ENCODE results near the gene LMBR1L. TPM values are rescaled to one million over a fixed set of nuclear protein-coding genes. Genes with fewer than 3 reads are reported as not detected.

LMBR1L gene
- total RNA-seq, 2 experiments from 2014 or later = 37.2 to 43.6 TPM

- H3K27ac ChIP-seq (ENCODE audit: low read depth, low read length, poor library complexity, severe bottlenecking) = peak overlapping the region; percentile 13
- ChIA-PET POLR2A (interaction anchor here (0.6 to 1.5 kb wide), 3 partner anchors 10 to 59 kb away, joined by 3 to 7 read pairs (median 5); partner anchors contain the start of gene RHEBL1), CTCF (ENCODE audit: unreplicated experiment) (interaction anchor here (0.7 to 1.0 kb wide), 3 partner anchors 62 to 195 kb away, joined by 3 read pairs; no protein-coding TSS in a partner anchor)
- no TSS peak for BruUV-seq (replicated peaks)
- DNase-seq (ENCODE audit: low spot score) = no peak
- no peak for TF ChIP-seq EZH2phosphoT487 (IDR thresholded peaks at IDR 0.05; ENCODE audit: borderline replicate concordance, low read depth, low read length)
- TF ChIP-seq CTCF (conservative IDR thresholded peaks at IDR 0.05; ENCODE audit: low read length) = no peak
- H3K4me3 ChIP-seq (ENCODE audit: low read depth, low read length, poor library complexity, severe bottlenecking) = peak overlapping the region; percentile 87
- H3K79me2 ChIP-seq (ENCODE audit: insufficient read depth, low read depth, low read length) = peaks cover 60% of the 10 kb centered on the region
- H3K9me2 ChIP-seq (ENCODE audit: insufficient read depth, low read length) = no peaks in the 10 kb centered on the region
- H3K9me3 ChIP-seq (ENCODE audit: low read length) = no peaks in the 10 kb centered on the region
- H4K20me1 ChIP-seq (ENCODE audit: insufficient read depth, low read length) = peaks cover 46% of the 10 kb centered on the region
- H2AFZ ChIP-seq (ENCODE audit: low read length) = no peak overlapping the region
- peak overlapping the region; percentile 95 for H3K4me2 ChIP-seq (ENCODE audit: low read length)
- H3K4me1 ChIP-seq (ENCODE audit: insufficient read depth, low read length, poor library complexity, severe bottlenecking) = peaks cover 36% of the 10 kb centered on the region
- intact Hi-C loops (cut with micrococcal nuclease; ENCODE audit: unreplicated experiment) = no loop called here
- H3K36me3 ChIP-seq (ENCODE audit: insufficient read depth, low read length) = peaks cover 34% of the 10 kb centered on the region
Measured at GRCh38 chr12:49058366-49059044, 52.1 kb downstream of the LMBR1L start.

DNA sequence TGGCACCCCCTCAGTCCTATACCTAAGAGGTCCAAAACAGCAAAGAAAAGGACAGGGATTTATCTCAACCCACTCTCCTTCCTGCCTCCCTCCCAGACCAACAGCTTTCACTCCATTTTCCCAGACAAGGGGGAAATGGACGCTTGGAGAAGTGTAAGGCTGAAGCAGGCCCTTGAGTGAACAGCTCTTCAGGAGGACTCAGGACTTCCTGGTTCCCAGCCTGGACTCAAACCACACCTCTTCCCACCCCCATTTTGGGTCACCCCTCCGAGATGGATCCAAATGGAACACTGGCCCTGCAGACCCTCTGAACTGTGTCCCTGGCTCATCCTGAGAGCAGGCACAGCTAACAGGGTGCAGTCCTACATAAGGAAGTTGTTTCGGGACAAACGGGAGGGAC is 52.8 kb downstream of the LMBR1L start:
- BruUV-seq (replicated peaks) = no TSS peak
- no peak overlapping the region for H2AFZ ChIP-seq (ENCODE audit: low read length)

More for the DNA sequence above, 52.8 kb downstream of the LMBR1L start:
- ChIA-PET CTCF (ENCODE audit: unreplicated experiment) (no interaction called here), POLR2A (interaction anchor here (0.6 to 1.5 kb wide), 3 partner anchors 10 to 59 kb away, joined by 3 to 7 read pairs (median 5); partner anchors contain the start of gene RHEBL1)
- Histone ChIP-seq H3K79me2 (ENCODE audit: insufficient read depth, low read depth, low read length) (peaks cover 60% of the 10 kb centered on the region), H3K4me3 (ENCODE audit: low read depth, low read length, poor library complexity, severe bottlenecking) (peak overlapping the region; percentile 87), H3K4me2 (ENCODE audit: low read length) (peak overlapping the region; percentile 95), H3K9me2 (ENCODE audit: insufficient read depth, low read length) (no peaks in the 10 kb centered on the region), H3K27ac (ENCODE audit: low read depth, low read length, poor library complexity, severe bottlenecking) (peak overlapping the region; percentile 53), H3K9me3 (ENCODE audit: low read length) (no peaks in the 10 kb centered on the region), H4K20me1 (ENCODE audit: insufficient read depth, low read length) (peaks cover 46% of the 10 kb centered on the region), H3K36me3 (ENCODE audit: insufficient read depth, low read length) (peaks cover 41% of the 10 kb centered on the region), H3K4me1 (ENCODE audit: insufficient read depth, low read length, poor library complexity, severe bottlenecking) (peaks cover 33% of the 10 kb centered on the region)
- intact Hi-C loops (cut with micrococcal nuclease; ENCODE audit: unreplicated experiment) = loop anchor here (2.0 kb wide), 1 partner anchor 39 kb away; the partner anchor contains the start of gene PRKAG1
- no peak for DNase-seq (ENCODE audit: low spot score)
- no peak for TF ChIP-seq EZH2phosphoT487 (IDR thresholded peaks at IDR 0.05; ENCODE audit: borderline replicate concordance, low read depth, low read length)
- TF ChIP-seq CTCF (conservative IDR thresholded peaks at IDR 0.05; ENCODE audit: low read length) = no peak
